Measurements from ENCODE around the gene ATXN10. TPM values are rescaled to one million over a fixed set of nuclear protein-coding genes. Genes with fewer than 3 reads are reported as not detected.

The ATXN10 gene
- total and polyA plus RNA-seq, 2 of the 8 experiments (the other 6 are each of a cell fraction or from before 2014, with no cell fraction given): 134 to 210 TPM

DNA sequence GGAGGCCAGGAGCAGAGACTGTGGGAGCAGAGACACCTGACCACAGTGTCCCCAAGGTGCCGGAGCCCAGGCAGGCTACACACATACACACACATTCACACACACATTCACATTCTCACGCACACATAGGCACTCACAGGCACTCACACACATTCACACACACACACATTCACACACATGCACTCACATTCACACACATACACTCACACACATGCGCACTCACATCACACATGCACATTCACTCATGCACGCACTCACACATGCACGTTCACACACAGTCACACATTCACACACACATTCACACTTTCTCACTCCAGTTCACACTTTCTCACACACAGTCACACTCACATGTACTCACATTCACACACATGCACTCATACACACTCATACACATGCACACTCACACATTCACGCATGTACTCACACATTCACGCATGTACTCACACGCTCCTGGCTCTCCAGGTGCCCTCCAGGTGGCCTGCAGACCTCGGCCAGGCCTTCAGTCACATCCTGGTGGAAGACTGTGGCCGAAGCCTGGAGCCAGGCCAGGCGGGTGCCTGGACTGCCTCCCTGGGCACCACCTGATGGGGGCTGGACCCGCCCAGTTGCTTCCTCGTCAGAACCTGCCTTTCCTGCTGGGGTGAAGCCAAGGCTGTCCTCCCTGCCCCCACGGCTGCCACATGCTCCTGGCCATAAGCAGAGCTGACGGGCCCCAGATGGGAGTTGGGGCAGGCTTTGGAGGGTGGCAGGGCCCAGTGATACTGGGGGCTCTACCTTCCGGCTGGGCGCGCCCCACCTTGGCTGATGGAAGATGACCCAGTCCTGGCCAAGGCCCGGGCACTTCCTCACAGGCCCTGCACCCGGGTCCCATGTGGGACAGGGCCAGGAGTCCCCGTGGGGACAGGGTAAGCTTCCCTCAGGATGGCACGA, 215.8 kb downstream of the ATXN10 start (continued):
- TF ChIP-seq MAX (IDR thresholded peaks at IDR 0.05) (no peak), CEBPB (IDR thresholded peaks at IDR 0.05; ENCODE audit: low read depth, low read length) (no peak), GABPA (IDR thresholded peaks at IDR 0.05; ENCODE audit: borderline replicate concordance, insufficient read depth, low read length) (no peak), POLR2AphosphoS5 (IDR thresholded peaks at IDR 0.05; ENCODE audit: low read depth, low read length) (no peak), RXRA (IDR thresholded peaks at IDR 0.05; ENCODE audit: insufficient read depth, low read depth, low read length) (no peak), BACH1 (IDR thresholded peaks at IDR 0.05; ENCODE audit: low read length) (no peak), TEAD4 (IDR thresholded peaks at IDR 0.05; ENCODE audit: low read depth, low read length) (no peak), CBX8 (IDR thresholded peaks at IDR 0.05; ENCODE audit: borderline replicate concordance, low read depth, low read length) (no peak)

Data from H1 (cell line).